ENCODE results near the gene CDKN2AIPNL. TPM values are rescaled to one million over a fixed set of nuclear protein-coding genes. Genes with fewer than 3 reads are reported as not detected.

The CDKN2AIPNL gene
- total and polyA plus RNA-seq, 2 of the 8 experiments (the other 6 are each of a cell fraction or from before 2014, with no cell fraction given) = 40.0 to 56.3 TPM

DNA sequence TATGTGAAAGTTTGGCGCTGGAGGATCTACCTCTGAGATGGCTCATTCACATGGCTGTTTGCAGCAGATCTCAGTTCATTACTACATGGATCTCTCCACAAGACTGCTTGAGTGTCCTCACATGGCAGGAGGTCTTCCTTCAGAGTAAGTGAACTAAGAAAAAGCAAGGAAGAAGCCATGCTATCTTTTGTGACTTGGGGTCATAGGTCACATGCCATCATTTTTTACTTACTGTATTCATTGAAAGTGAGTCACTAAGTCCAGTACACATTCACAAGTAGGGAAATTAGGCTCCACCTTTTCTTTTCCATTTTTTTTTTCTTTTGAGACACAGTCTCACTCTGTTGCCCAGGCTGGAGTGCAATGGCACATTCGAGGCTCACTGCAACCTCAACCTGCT, 8.7 kb upstream of the CDKN2AIPNL start:
- Histone ChIP-seq H3K27me3 (replicated peaks in 1 of 4; ENCODE audit: control insufficient read depth in 3 of 4, extremely low read depth in 1 of 4, insufficient read depth in 3 of 4, low read length in 3 of 4) (no peaks in the 10 kb centered on the region), H3K79me2 (ENCODE audit: control insufficient read depth in 1 of 2, insufficient read depth in 2 of 2, low read length in 2 of 2) (no peaks in the 10 kb centered on the region), H2AK5ac (ENCODE audit: low read depth, low read length) (no peak overlapping the region), H3K79me1 (ENCODE audit: low read depth, low read length) (no peaks in the 10 kb centered on the region), H2BK20ac (ENCODE audit: low read length) (no peak overlapping the region), H2AFZ (ENCODE audit: low read length) (no peak overlapping the region), H3K18ac (ENCODE audit: extremely low read depth, low read length) (no peak overlapping the region), H3K4me1 (replicated peaks in 1 of 4; ENCODE audit: control insufficient read depth in 3 of 4, insufficient read depth in 4 of 4, low read length in 3 of 4) (no peaks in the 10 kb centered on the region), H3K23ac (ENCODE audit: insufficient read length) (no peak overlapping the region), H3K36me3 (ENCODE audit: control insufficient read depth in 2 of 4, insufficient read depth in 4 of 4, low read length in 3 of 4) (no peaks in the 10 kb centered on the region), H3K4me3 (ENCODE audit: extremely low read depth in 1 of 4, insufficient read depth in 2 of 4, low read depth in 3 of 4, low read length in 4 of 4) (no peak overlapping the region), H2BK120ac (replicated peaks; ENCODE audit: low read depth, low read length) (peak overlapping the region; percentile 47), H4K5ac (ENCODE audit: insufficient read length, low read depth, low read length) (no peak overlapping the region), H4K8ac (ENCODE audit: extremely low read depth, insufficient read depth, low read length) (no peak overlapping the region), H3K56ac (replicated peaks; ENCODE audit: insufficient read length, low read depth, low read length) (no peak overlapping the region), H3K4me2 (ENCODE audit: insufficient read depth in 1 of 2, low read depth in 2 of 2, low read length in 2 of 2) (no peak overlapping the region), H3K9me3 (ENCODE audit: insufficient read depth in 2 of 2, low read depth in 1 of 2, low read length in 1 of 2) (no peaks in the 10 kb centered on the region), H4K20me1 (replicated peaks in 1 of 2; ENCODE audit: control insufficient read depth in 1 of 2, insufficient read depth in 2 of 2, low read length in 2 of 2) (no peaks in the 10 kb centered on the region), H2BK15ac (ENCODE audit: low read length) (no peak overlapping the region), H2BK12ac (ENCODE audit: low read depth, low read length) (no peak overlapping the region), H4K91ac (replicated peaks; ENCODE audit: insufficient read length, low read length) (peak overlapping the region; percentile 34), H3K4ac (replicated peaks; ENCODE audit: insufficient read length, low read depth, low read length) (no peak overlapping the region), H3K23me2 (ENCODE audit: low read depth, low read length) (no peaks in the 10 kb centered on the region), H3K14ac (ENCODE audit: insufficient read length) (no peak overlapping the region), H3K27ac (ENCODE audit: low read depth, low read length) (no peak overlapping the region), H3K9ac (replicated peaks in 1 of 4; ENCODE audit: extremely low read depth in 1 of 4, low read depth in 3 of 4, low read length in 3 of 4) (no peak overlapping the region), H2BK5ac (ENCODE audit: low read depth, low read length) (no peak overlapping the region)
- no peak for FAIRE-seq
- 88% methylated on average over 2 of the region's 2 CpGs; no CpG with 5 or more reads in 1 of the 2 experiments for WGBS, 2 experiments (ENCODE audit: extremely low coverage in 1 of 2, insufficient coverage in 1 of 2, insufficient read length in 1 of 2, insufficient replicate concordance in 2 of 2, low coverage in 1 of 2, low lambda C conversion rate in 2 of 2, missing lambda C conversion rate in 1 of 2)
- DNase-seq (ENCODE audit: low read depth in 1 of 2, low spot score in 2 of 2) = no peak
- ChIA-PET POLR2A (ENCODE audit: partially characterized antibody) (interaction anchor here (1.0 to 1.4 kb wide), 2 partner anchors 14 to 17 kb away, joined by 3 read pairs; no protein-coding TSS in a partner anchor), CTCF (ENCODE audit: partially characterized antibody) (interaction anchor here (1.0 kb wide), 1 partner anchor 10 kb away, joined by 5 read pairs; the partner anchor contains the start of gene CDKN2AIPNL)
- no peak for TF ChIP-seq POU5F1 (IDR thresholded peaks at IDR 0.05; ENCODE audit: low read depth, low read length)
- no peak for TF ChIP-seq CBX8 (IDR thresholded peaks at IDR 0.05; ENCODE audit: borderline replicate concordance, low read depth, low read length)
